HG03139 (cell line): ENCODE data around the gene SLC7A6.

ENCODE experiments used
- ATAC-seq: cut with Tn5 transposase; IDR thresholded peaks from one replicate; pipeline ENCODE4 v1.9.1; 2021; ENCODE audit not compliant: unreplicated experiment

SLC7A6 gene

DNA sequence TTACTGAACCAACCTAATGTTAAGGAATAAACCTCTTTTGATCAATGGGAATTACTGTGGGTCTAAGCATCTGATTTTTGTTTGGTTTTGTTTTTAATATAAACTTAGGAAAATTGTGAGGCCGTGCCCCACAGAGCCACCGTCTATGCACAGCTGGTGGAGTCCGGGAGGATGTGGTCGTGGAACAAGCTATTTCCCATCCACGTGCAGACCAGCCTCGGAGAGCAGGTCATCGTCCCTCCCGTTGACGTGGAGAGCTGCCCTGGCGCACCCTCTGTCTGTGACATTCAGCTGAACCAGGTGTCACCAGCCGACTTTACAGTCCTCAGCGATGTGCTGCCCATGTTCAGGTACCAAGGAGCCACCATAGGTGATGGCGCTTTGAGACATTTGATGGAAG lies 74.9 kb downstream of the SLC7A6 start:
- no peak for ATAC-seq

- no peak for ATAC-seq
Measured at GRCh38 chr16:68342620-68343019, 78.3 kb downstream of the SLC7A6 start.

- no peak for ATAC-seq
Measured at GRCh38 chr16:68343137-68343536, 78.8 kb downstream of the SLC7A6 start.

- no peak for ATAC-seq
Measured at GRCh38 chr16:68344252-68344651, 79.9 kb downstream of the SLC7A6 start.

DNA sequence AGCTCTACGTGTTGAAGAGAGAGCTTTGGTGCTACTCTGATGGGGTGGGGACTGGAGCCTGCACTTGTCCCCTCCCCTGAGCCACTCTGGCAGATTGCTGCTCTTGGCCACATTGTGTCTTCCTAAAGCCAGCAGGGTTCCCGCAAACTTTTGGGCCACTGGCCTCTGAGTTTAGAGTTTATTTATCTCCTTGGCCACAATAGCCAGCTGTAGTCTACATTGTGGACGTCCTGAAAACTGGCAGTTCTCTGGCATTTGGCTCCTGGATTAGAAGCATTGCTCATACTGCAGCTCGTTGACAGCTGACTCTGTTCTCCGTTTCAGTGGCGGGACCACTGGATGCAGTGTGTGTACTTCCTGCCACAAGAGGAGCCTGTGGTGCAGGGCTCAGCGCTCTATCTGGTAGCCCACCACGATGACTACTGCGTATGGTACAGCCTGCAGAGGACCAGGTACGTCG lies 81.1 kb downstream of the SLC7A6 start:
- ATAC-seq: no peak

DNA sequence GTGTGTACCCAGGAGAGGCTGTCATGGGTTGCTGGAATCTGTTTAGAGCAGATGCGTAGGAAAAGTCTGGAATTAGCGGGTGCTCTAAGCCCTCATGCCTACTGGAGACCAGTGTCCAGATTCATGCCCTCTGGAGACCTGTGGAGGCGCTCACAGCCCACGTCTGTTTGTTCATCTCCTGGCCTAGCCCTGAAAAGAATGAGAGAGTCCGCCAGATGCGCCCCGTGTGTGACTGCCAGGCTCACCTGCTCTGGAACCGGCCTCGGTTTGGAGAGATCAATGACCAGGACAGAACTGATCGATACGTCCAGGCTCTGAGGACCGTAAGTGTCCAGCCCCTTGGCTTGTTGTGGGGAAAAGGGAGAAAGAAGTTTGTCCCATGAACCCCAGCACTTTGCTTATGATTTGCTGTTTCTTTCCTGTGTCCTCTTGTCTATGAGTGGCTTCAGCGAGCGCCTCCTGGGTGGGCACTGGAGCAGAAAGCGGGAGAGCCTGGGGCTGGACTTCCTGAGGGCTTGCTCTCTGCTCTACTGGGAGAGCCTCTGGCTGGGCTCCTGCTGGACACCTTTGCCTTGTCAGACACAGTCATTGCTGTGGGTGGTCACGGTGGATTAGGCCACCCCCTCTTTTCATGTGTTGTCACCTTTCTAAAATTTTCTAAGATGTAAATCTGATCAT lies 81.8 kb downstream of the SLC7A6 start:
- no peak for ATAC-seq

DNA sequence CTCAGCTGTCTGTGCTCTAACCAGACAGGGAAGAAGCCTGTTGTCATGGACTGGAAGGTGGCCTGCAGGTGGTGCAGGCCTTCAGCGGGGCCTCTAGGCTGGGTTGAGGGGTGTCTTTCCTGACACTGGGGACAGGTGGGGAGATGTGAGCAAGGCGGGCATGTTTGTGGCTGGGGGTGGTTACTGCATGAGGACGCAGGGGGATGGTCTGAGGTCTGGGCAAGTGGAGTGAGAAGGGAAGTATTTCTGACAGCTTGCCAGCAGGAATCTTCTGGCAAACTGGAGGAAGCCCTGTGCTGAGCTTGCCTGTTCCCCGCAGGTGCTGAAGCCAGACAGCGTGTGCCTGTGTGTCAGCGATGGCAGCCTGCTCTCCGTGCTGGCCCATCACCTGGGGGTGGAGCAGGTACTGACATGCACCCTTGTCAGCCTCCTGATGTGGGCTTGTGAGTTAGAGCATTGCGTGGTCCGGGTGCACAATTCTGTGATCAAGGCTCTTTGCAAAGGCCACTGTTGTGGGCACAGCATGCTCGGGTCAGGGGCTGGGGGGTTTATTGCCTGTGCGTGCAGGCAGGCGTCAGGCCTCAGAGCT lies 82.7 kb downstream of the SLC7A6 start:
- ATAC-seq: no peak

- ATAC-seq: no peak
Measured at GRCh38 chr16:68347605-68348004, 83.3 kb downstream of the SLC7A6 start.

DNA sequence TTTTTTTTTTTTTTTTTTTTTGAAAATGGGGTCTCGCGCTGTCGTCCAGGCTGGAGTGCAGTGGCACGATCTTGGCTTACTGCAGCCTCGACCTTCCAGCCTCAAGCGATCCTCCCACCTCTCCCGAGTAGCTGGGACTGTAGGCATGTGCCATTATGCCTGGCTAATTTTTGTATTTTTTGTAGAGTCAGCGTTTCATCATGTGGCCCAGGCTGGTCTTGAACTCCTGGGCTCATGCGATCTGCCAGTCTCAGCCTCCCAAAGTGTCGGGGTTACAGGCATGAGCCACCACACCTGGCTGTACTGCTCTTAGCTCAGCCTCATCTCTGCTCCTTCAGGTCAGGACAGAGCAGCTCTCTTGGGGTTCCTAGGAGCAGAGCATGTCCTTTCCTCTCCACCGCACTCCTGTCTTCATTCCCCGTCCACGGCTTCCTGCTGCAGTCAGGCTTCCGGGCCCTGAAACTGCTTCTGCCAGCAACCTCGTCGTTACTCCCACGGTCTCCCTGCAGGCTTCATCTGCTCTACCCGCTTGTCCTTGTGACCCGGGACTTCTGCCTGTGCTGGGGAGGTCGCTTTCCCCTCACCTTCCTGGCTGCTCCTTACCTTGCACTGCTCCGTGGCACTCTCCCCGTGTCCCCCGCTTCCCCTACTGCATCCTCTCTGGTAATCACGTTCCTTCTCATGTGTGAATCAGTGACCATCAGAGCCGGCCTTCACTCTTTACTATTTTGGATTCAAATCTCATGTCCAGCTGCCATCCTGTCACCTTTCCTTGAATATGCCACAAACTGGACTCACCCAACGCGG lies 84.5 kb downstream of the SLC7A6 start:
- ATAC-seq: no peak

- ATAC-seq: no peak
Measured at GRCh38 chr16:68349838-68350410, 85.6 kb downstream of the SLC7A6 start.

DNA sequence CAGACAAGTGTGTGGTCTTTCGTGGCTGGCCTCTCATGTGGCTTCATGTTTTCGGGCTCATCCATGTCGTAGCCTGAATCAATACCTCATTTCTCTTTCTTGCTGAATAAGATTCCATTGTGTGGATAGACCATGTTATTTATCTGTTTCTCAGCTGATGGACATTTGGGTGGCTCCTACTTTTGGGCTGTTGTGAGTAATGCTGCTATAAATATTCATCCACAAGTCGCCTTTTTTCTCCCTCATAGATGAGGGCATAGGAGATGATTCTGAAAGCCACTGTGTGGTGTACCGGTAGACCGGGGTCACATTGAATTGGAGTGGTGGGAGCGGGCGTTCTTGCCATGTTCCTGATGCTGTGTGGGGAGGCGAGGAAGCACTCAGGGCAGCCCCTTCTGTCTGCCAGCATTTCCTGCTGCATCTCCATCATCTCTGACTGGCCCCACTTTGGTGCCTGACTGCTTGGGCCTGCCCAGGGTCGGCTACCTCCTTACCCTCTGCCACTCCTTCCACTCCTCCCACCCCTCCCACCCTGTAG lies 86.6 kb downstream of the SLC7A6 start:
- no peak for ATAC-seq
